Tibial artery (tissue), 4 donors: ENCODE data around the gene SPATA9.
A peak's percentile ranks its signal among the peaks of the same experiment; 100 is the strongest.

ENCODE experiments used
- DNase-seq, 2 donors: peaks; one replicate each; pipeline ENCODE4 v3.0.0-alpha.2; 2019
- H3K27ac ChIP-seq, 2 donors: fragments of 200-600 bp; sonication (generic) in 1 of 2; 1 replicate in 1 of 2; 2 replicates in 1 of 2; pipeline ENCODE4 v1.5.1; 2018 to 2019; ENCODE audit warnings: mild to moderate bottlenecking in 1 of 2
- H3K27me3 ChIP-seq, 2 donors: fragments of 200-600 bp; sonication (generic) in 1 of 2; one replicate each; pipeline versions ENCODE4 v1.5.1 to v1.6.0; 2016 to 2019
- H3K36me3 ChIP-seq, 3 donors: fragments of 200-600 bp; sonication (generic) in 2 of 3; one replicate each; pipeline ENCODE4 v1.5.1; 2016 to 2019; ENCODE audit warnings: mild to moderate bottlenecking in 2 of 3
- H3K4me1 ChIP-seq, 4 donors: fragments of 200-600 bp; sonication (generic) in 2 of 4; 1 replicate in 3 of 4; 2 replicates in 1 of 4; pipeline ENCODE4 v1.5.1; 2016 to 2019
- H3K4me3 ChIP-seq, 2 donors: fragments of 200-600 bp; sonication (generic) in 1 of 2; 1 replicate in 1 of 2; 2 replicates in 1 of 2; pipeline ENCODE4 v1.5.1; 2018 to 2019; ENCODE audit warnings: mild to moderate bottlenecking in 2 of 2
- H3K9me3 ChIP-seq, 3 donors: fragments of 200-600 bp; sonication (generic) in 1 of 3; one replicate each; pipeline ENCODE4 v1.5.1; 2016 to 2019
- CTCF ChIP-seq, 2 experiments: fragments of 200-600 bp in 1 of 2; fragments of 450-650 bp in 1 of 2; IDR thresholded peaks; one replicate each; pipeline ENCODE4 v1.5.1; 2017 to 2019; ENCODE audit warnings: antibody characterized with exemption in 2 of 2, mild to moderate bottlenecking in 1 of 2, moderate library complexity in 1 of 2
- intact Hi-C: fragments of 100-400 bp; cut with DNase I; formaldehyde crosslinking; loops from one replicate; pipeline ENCODE4 v1.15.0; 2023; ENCODE audit warnings: low total_unique reads

Gene SPATA9

GRCh38 chr5:95725937-95726810 lies 43.4 kb upstream of the SPATA9 start:
- intact Hi-C loops: no loop called here
- no peak for TF ChIP-seq CTCF (IDR thresholded peaks at IDR 0.05)
- no peak overlapping the region for H3K4me3 ChIP-seq
- H3K27me3 ChIP-seq: no peaks in the 10 kb centered on the region
- H3K9me3 ChIP-seq: no peaks in the 10 kb centered on the region
- H3K36me3 ChIP-seq: no peaks in the 10 kb centered on the region
- no peak for DNase-seq
- peaks cover 0 to 50% (median 12%) of the 10 kb centered on the region in 4 donors for H3K4me1 ChIP-seq
- peak overlapping the region; percentile 13 to 34 for H3K27ac ChIP-seq

GRCh38 chr5:95725071-95725820 lies 42.5 kb upstream of the SPATA9 start:
- intact Hi-C loops: no loop called here
- DNase-seq: no peak
- Histone ChIP-seq H3K36me3 (no peaks in the 10 kb centered on the region), H3K27ac (no peak overlapping the region), H3K4me1 (peaks cover 0 to 47% (median 12%) of the 10 kb centered on the region in 4 donors), H3K4me3 (no peak overlapping the region), H3K9me3 (no peaks in the 10 kb centered on the region), H3K27me3 (no peaks in the 10 kb centered on the region)
- no peak for TF ChIP-seq CTCF (IDR thresholded peaks at IDR 0.05)

- Histone ChIP-seq H3K27me3 (no peaks in the 10 kb centered on the region), H3K27ac (peak overlapping the region in 1 of 2 donors; percentile 3), H3K4me3 (no peak overlapping the region), H3K9me3 (no peaks in the 10 kb centered on the region), H3K36me3 (no peaks in the 10 kb centered on the region), H3K4me1 (peaks cover 0 to 43% (median 10%) of the 10 kb centered on the region in 4 donors)
- TF ChIP-seq CTCF (IDR thresholded peaks at IDR 0.05): no peak
- intact Hi-C loops: no loop called here
- no peak for DNase-seq
Measured at GRCh38 chr5:95723632-95724369, 41.0 kb upstream of the SPATA9 start.

GRCh38 chr5:95721582-95722295 lies 38.9 kb upstream of the SPATA9 start:
- intact Hi-C loops: no loop called here
- H3K4me3 ChIP-seq: no peak overlapping the region
- H3K9me3 ChIP-seq: no peaks in the 10 kb centered on the region
- no peak overlapping the region for H3K27ac ChIP-seq
- H3K36me3 ChIP-seq: no peaks in the 10 kb centered on the region
- no peak for DNase-seq
- H3K4me1 ChIP-seq: peaks cover 0 to 28% (median 4%) of the 10 kb centered on the region in 4 donors
- no peaks in the 10 kb centered on the region for H3K27me3 ChIP-seq
- TF ChIP-seq CTCF (IDR thresholded peaks at IDR 0.05): no peak
